Upper lobe of right lung (tissue), 1 donor: Measurements from ENCODE around the gene FERMT2. TPM values are rescaled to one million over a fixed set of nuclear protein-coding genes. Genes with fewer than 3 reads are reported as not detected.

ENCODE experiments used
- ATAC-seq: fragments of 200-7000 bp; cut with Tn5 transposase; one replicate; pipeline ENCODE4 v1.9.1; 2020; ENCODE audit warnings: mild to moderate bottlenecking, moderate library complexity
- DNase-seq: peaks from one replicate; pipeline ENCODE4 v3.0.0-alpha.2; 2020
- H3K27ac ChIP-seq: fragments of 200-600 bp; one replicate; pipeline ENCODE4 v1.8.0; 2022
- H3K27me3 ChIP-seq: fragments of 200-600 bp; one replicate; pipeline ENCODE4 v1.8.0; 2022; ENCODE audit warnings: mild to moderate bottlenecking
- H3K36me3 ChIP-seq: fragments of 200-600 bp; one replicate; pipeline ENCODE4 v1.8.0; 2022
- H3K4me1 ChIP-seq: fragments of 200-600 bp; one replicate; pipeline ENCODE4 v1.8.0; 2022
- H3K4me3 ChIP-seq: fragments of 200-600 bp; one replicate; pipeline ENCODE4 v1.8.0; 2022; ENCODE audit warnings: mild to moderate bottlenecking
- H3K9me3 ChIP-seq: fragments of 200-600 bp; one replicate; pipeline ENCODE4 v1.8.0; 2022
- intact Hi-C: fragments of 100-400 bp; cut with DNase I; formaldehyde crosslinking; loops from one replicate; pipeline ENCODE4 v1.11.0; 2022
- total RNA-seq: library from RNA; stranded (reverse); fragmentation: NEBNext Ultra II Directional; extraction: Animal tissue kit (Norgen Biotek cat#: 25700); gene quantifications from one replicate; pipeline ENCODE4 v1.2.1, GENCODE V29; 2021
- TF ChIP-seq, protein P1 (sequence below): fragments of 200-600 bp; IDR thresholded peaks from one replicate; pipeline ENCODE4 v1.8.0; 2022; ENCODE audit warnings: antibody characterized with exemption
- donor health status: DM: no; HTN: yes; CAD: no; lungs with severe emphysema.

The FERMT2 gene
- total RNA-seq, 1 donor from 2014 or later, result 103 TPM

DNA sequence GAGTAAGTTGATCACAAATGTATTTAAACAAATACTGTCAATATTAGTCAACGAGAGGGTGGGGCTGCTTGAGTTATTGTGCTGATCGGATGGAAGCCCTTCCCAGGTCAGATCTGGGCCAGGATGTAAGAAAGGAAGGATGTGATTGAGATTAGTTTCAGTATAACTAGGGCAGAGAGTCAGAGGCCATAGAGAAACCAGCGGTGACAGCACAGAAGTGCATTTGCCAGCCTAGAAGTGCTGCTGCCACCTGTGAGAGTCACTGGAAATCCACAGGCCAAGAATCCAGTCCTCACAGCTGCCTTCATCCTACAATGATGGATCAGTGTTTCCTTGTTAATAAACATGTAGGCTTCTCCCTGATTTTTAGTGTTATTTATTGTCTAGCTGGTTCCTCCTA is 9.8 kb upstream of the FERMT2 start:
- Histone ChIP-seq H3K27ac (peak overlapping the region; percentile 3), H3K36me3 (no peaks in the 10 kb centered on the region), H3K4me3 (no peak overlapping the region), H3K27me3 (no peaks in the 10 kb centered on the region), H3K4me1 (peaks cover 12% of the 10 kb centered on the region), H3K9me3 (no peaks in the 10 kb centered on the region)
- TF ChIP-seq, protein P1, sequence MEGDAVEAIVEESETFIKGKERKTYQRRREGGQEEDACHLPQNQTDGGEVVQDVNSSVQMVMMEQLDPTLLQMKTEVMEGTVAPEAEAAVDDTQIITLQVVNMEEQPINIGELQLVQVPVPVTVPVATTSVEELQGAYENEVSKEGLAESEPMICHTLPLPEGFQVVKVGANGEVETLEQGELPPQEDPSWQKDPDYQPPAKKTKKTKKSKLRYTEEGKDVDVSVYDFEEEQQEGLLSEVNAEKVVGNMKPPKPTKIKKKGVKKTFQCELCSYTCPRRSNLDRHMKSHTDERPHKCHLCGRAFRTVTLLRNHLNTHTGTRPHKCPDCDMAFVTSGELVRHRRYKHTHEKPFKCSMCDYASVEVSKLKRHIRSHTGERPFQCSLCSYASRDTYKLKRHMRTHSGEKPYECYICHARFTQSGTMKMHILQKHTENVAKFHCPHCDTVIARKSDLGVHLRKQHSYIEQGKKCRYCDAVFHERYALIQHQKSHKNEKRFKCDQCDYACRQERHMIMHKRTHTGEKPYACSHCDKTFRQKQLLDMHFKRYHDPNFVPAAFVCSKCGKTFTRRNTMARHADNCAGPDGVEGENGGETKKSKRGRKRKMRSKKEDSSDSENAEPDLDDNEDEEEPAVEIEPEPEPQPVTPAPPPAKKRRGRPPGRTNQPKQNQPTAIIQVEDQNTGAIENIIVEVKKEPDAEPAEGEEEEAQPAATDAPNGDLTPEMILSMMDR, result no peak
- intact Hi-C loops, result no loop called here
- ATAC-seq (peak; percentile 55), DNase-seq (no peak)

DNA sequence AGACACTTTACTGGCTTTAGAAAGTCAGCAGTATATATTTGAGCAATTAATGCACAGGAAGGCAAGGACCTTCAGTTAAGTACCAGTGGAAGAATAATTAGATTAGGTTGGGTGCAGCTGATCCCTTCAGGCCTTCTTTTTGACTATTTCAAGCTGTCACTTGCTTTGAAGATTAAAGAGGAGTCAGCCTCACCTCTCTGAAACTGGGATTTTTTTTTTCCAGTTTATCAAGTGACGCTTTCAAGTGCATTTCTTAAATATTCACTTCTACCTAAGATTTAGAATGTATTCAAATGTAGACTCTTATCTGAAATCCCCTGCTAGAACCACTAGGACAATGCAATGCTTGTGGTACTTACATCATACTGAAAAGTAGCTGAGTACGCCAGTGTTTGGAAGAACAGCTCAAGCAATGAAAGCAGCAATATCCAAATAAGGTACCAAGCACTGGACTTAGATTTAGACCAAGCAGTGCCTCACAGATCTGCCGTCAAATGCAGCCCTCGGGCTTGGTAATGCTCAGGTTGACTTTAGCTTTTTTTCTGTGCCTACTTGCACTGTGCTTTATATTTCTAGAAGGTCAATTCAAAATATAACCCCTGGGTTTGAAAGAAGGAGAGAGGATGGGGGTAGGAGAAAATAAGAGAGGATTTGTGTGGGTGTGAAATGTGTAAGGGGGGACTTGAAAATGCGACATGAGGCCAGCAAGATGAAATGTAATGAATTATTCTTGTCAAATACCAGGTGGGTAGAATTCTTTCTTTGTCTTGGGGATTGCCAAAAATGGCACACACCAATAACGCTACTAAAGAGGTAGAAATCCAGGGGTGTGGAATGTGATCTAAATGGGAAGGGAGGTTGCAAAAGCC is 3.7 kb upstream of the FERMT2 start:
- Histone ChIP-seq H3K4me1 (peaks cover 6% of the 10 kb centered on the region), H3K27ac (no peak overlapping the region), H3K9me3 (no peaks in the 10 kb centered on the region), H3K36me3 (no peaks in the 10 kb centered on the region), H3K27me3 (no peaks in the 10 kb centered on the region), H3K4me3 (no peak overlapping the region)
- ATAC-seq, result no peak
- intact Hi-C loops, result no loop called here
- DNase-seq, result no peak
- TF ChIP-seq, protein P1, result no peak

DNA sequence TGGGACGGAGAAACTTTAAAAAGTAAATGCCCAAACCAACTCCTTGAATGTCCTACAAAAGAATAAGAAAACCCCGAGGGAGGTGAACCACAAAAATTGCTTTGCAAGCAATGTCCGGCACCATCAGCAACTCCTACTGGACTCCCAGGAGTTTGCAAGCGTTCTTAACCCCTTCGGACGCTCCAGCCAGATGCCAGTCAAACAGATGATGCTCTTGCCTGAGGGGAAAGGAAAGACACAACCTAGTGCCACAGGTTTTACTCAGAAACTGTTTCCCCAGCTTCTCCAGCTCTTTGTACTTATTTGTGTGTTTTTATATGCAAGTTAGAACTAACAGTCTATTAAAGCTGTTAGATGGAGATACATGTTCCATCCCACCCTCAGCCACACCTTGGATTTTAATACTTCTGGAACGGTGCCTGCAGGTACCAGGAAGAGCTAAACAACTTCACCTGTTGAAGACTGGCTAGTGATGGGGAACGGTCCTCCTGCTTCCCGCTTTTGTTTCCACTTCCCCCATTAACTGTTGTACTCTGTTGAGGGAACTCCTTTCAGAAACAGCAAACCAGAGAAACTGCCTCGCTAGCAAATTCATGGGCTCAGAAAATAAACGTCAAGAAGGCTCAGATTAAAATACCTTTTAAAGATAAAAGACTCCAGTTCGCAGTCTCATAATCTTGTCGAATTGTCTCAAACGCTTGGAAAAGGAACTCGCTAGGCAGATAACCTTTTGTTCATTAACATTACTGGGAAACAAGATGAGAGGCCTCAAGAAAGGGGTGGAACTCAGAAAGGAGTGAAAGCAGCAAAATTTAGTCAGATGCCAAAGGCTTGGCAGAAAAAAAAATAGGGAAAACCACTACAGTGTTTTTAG is 1.1 kb upstream of the FERMT2 start:
- peak overlapping the region; percentile 80 for H3K4me3 ChIP-seq
- no peaks in the 10 kb centered on the region for H3K27me3 ChIP-seq
- peak overlapping the region; percentile 91 for H3K27ac ChIP-seq
- H3K9me3 ChIP-seq, result no peaks in the 10 kb centered on the region
- H3K36me3 ChIP-seq, result peaks cover 7% of the 10 kb centered on the region
- ATAC-seq (peak; percentile 46), DNase-seq (no peak)
- intact Hi-C loops, result no loop called here
- peaks cover 10% of the 10 kb centered on the region for H3K4me1 ChIP-seq
- TF ChIP-seq, protein P1, result peak; percentile 49

DNA sequence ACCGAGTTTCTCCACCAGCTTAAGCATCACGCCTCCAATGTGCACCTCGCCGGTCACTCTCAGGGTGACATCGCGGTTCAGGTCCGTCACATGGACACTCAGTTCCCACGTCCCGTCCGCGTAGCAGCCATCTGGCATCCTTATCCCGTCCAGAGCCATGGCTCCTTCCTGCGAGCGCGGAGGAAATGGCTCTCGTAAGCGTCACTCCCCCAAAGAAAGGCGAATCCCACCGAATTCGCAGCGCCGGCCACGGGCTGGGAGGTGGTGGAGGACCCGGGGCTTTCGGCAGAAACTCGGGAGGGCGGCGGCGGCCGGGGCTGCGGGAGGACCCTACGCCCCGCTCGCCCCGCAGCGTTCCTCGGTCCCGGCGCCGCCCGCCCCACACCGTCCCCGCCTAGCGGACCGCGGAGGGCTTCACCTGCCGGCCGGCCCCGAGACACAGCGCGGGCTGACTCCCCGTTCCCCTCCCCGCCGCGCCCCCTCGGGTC is 396 bp downstream of the FERMT2 start:
- H3K4me3 ChIP-seq, result peak overlapping the region; percentile 80
- H3K27ac ChIP-seq, result peak overlapping the region; percentile 93
- TF ChIP-seq, protein P1, result no peak
- no peaks in the 10 kb centered on the region for H3K27me3 ChIP-seq
- intact Hi-C loops, result no loop called here
- ATAC-seq (peak; percentile 56), DNase-seq (peak; percentile 77)
- peaks cover 10% of the 10 kb centered on the region for H3K4me1 ChIP-seq
- no peaks in the 10 kb centered on the region for H3K9me3 ChIP-seq
- peaks cover 7% of the 10 kb centered on the region for H3K36me3 ChIP-seq

DNA sequence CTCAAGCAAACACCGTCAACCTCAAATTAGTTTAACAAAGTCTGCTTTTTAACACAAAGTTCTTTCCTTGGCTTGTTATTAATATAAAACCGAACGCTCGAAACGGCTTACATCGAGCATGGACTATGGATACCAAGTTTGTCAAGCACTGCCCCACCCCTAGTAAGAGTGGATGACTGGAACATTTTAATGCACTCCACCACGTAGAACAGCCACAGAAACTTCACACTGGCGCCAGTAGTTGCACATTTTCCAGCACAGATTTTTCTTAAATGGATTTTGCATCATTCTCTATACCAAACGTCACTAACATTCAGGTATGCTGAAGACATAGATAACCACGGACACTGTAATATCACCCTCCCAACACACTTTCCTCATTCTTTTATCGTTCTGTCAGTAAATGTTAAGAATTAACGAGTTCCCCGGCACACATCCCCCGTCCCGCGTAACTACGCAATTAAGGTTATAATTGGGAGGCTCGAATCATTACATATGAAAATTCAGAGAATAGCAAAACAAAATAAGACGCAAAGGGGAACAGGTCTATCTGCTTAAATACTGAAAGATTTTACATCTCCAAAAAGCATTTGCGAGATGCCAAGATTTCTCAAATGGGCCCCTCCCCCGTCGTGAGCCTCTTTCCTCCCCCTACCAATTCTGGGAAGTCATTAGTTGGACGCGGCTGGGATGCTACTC is 990 bp downstream of the FERMT2 start:
- Histone ChIP-seq H3K36me3 (peaks cover 7% of the 10 kb centered on the region), H3K27me3 (no peaks in the 10 kb centered on the region), H3K27ac (peak overlapping the region; percentile 93), H3K4me1 (peaks cover 10% of the 10 kb centered on the region), H3K9me3 (no peaks in the 10 kb centered on the region), H3K4me3 (peak overlapping the region; percentile 80)
- intact Hi-C loops, result no loop called here
- ATAC-seq (peak; percentile 55), DNase-seq (no peak)
- TF ChIP-seq, protein P1, result no peak
